ENCODE results near the gene PEX14. TPM values are rescaled to one million over a fixed set of nuclear protein-coding genes. Genes with fewer than 3 reads are reported as not detected.
"Not testable (repeated sequence)": the region's sequence is repeated elsewhere in the genome, so short reads cannot be mapped to it uniquely, and the experiment has no call there.

The PEX14 gene
- polyA plus RNA-seq, 1 donor (not counting 4 experiments of a cell fraction or from before 2014, with no cell fraction given) = 8.4 TPM

DNA sequence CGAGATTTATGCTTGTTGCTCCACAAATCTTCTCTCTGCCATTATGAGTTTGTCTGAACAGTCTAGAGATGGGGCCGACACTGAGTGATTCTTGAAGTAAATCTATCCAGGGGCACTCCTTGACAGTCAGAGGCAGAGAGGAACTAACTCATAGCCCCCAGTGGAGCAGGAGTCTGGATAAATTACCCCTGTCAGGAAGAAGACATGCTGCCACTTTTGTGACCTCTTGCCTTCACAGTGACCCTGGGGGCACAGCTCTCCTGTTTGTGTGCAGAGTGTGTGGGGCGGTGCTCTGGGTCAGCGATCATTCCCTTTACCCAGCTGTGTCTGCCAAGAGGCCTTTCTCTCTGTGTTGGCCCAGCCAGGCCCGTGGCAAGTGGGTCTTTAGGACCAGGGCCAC lies 29.5 kb downstream of the PEX14 start:
- Histone ChIP-seq H3K4me3 (ENCODE audit: control insufficient read depth in 2 of 3, extremely low read depth in 1 of 3, insufficient read depth in 2 of 3, low read depth in 1 of 3, low read length in 3 of 3) (no peak overlapping the region), H3K9ac (ENCODE audit: control insufficient read depth, extremely low read depth, insufficient read depth, low read length) (no peak overlapping the region), H3K79me2 (ENCODE audit: control insufficient read depth, insufficient read depth, low read length) (peaks cover 57% of the 10 kb centered on the region), H3K27me3 (ENCODE audit: control insufficient read depth, extremely low read depth, insufficient read depth, low read length) (no peaks in the 10 kb centered on the region), H2AFZ (ENCODE audit: control insufficient read depth, low read length) (no peak overlapping the region), H3K36me3 (ENCODE audit: control insufficient read depth in 2 of 2, extremely low read depth in 1 of 2, insufficient read depth in 2 of 2, low read length in 2 of 2) (no peaks in the 10 kb centered on the region), H3K27ac (ENCODE audit: control insufficient read depth, insufficient read depth, low read length) (no peak overlapping the region), H3K9me3 (ENCODE audit: control insufficient read depth, low read depth, low read length) (no peaks in the 10 kb centered on the region), H4K20me1 (ENCODE audit: control insufficient read depth, extremely low read depth, insufficient read depth, low read length) (peaks cover 3% of the 10 kb centered on the region), H3K4me2 (ENCODE audit: control insufficient read depth, extremely low read depth, insufficient read depth, low read depth, low read length) (no peak overlapping the region), H3K9me1 (ENCODE audit: control insufficient read depth, extremely low read depth, insufficient read depth, low read length) (no peaks in the 10 kb centered on the region), H3K4me1 (ENCODE audit: control insufficient read depth, extremely low read depth, insufficient read depth, low read length) (no peaks in the 10 kb centered on the region)
- no peak for FAIRE-seq
- TF ChIP-seq EZH2 (IDR thresholded peaks at IDR 0.05; ENCODE audit: low read length) (no peak), CTCF (optimal IDR thresholded peaks at IDR 0.05 in 1 of 3, IDR thresholded peaks at IDR 0.05 in 1 of 3, conservative IDR thresholded peaks at IDR 0.05 in 1 of 3; ENCODE audit: extremely low read depth in 1 of 3, insufficient read depth in 2 of 3, low read length in 3 of 3) (no peak)
- DNase-seq (ENCODE audit: low read depth, low spot score) = no peak
- dilution Hi-C loops (cut with MboI; ENCODE audit: extremely low pct_ligation_motif_present, low sequenced_read_pairs) = no loop called here

DNA sequence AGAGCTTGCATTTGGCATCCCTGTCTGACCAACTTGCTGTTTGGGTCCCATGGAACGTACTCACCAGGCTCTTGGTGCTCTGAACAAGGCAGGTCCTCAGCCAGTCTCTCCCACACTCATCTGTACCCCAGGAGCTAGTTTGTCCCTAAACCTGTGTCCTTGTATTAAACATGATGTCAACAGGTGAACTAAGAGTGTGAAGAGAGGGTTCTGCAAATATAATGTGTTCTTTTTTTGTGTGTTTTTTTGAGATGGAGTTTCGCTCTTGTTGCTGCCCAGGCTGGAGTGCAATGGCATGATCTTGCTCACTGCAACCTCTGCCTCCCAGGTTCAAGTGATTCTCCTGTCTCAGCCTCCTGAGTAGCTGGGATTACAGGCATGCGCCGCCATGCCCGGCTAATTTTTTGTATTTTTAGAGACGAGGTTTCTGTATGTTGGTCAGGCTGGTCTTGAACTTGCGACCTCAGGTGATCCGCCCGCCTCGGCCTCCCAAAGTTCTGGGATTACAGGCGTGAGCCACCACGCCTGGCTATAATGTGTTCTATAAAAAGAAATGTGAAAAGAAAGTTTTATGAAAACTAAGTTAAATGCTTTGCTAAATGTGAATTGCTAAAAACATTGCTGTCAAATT lies 31.4 kb downstream of the PEX14 start:
- H3K9ac ChIP-seq (ENCODE audit: control insufficient read depth, extremely low read depth, insufficient read depth, low read length); H2AFZ ChIP-seq (ENCODE audit: control insufficient read depth, low read length); H3K27ac ChIP-seq (ENCODE audit: control insufficient read depth, insufficient read depth, low read length); H3K9me3 ChIP-seq (ENCODE audit: control insufficient read depth, low read depth, low read length); H3K4me2 ChIP-seq (ENCODE audit: control insufficient read depth, extremely low read depth, insufficient read depth, low read depth, low read length); FAIRE-seq; H3K4me3 ChIP-seq (ENCODE audit: control insufficient read depth in 2 of 3, extremely low read depth in 1 of 3, insufficient read depth in 2 of 3, low read depth in 1 of 3, low read length in 3 of 3); H3K36me3 ChIP-seq (ENCODE audit: control insufficient read depth in 2 of 2, extremely low read depth in 1 of 2, insufficient read depth in 2 of 2, low read length in 2 of 2); DNase-seq (ENCODE audit: low read depth, low spot score); H4K20me1 ChIP-seq (ENCODE audit: control insufficient read depth, extremely low read depth, insufficient read depth, low read length); H3K9me1 ChIP-seq (ENCODE audit: control insufficient read depth, extremely low read depth, insufficient read depth, low read length); dilution Hi-C loops (cut with MboI; ENCODE audit: extremely low pct_ligation_motif_present, low sequenced_read_pairs); H3K27me3 ChIP-seq (ENCODE audit: control insufficient read depth, extremely low read depth, insufficient read depth, low read length): not testable (repeated sequence)
- peaks cover 18% of the 10 kb centered on the region for H3K4me1 ChIP-seq (ENCODE audit: control insufficient read depth, extremely low read depth, insufficient read depth, low read length)
- H3K79me2 ChIP-seq (ENCODE audit: control insufficient read depth, insufficient read depth, low read length) = peaks cover 51% of the 10 kb centered on the region

- Histone ChIP-seq H3K9me3 (ENCODE audit: control insufficient read depth, low read depth, low read length) (no peaks in the 10 kb centered on the region), H3K9me1 (ENCODE audit: control insufficient read depth, extremely low read depth, insufficient read depth, low read length) (peaks cover 2% of the 10 kb centered on the region), H3K27ac (ENCODE audit: control insufficient read depth, insufficient read depth, low read length) (no peak overlapping the region), H3K4me1 (ENCODE audit: control insufficient read depth, extremely low read depth, insufficient read depth, low read length) (peaks cover 23% of the 10 kb centered on the region), H3K36me3 (ENCODE audit: control insufficient read depth in 2 of 2, extremely low read depth in 1 of 2, insufficient read depth in 2 of 2, low read length in 2 of 2) (no peaks in the 10 kb centered on the region), H2AFZ (ENCODE audit: control insufficient read depth, low read length) (no peak overlapping the region), H3K27me3 (ENCODE audit: control insufficient read depth, extremely low read depth, insufficient read depth, low read length) (no peaks in the 10 kb centered on the region), H3K4me3 (ENCODE audit: control insufficient read depth in 2 of 3, extremely low read depth in 1 of 3, insufficient read depth in 2 of 3, low read depth in 1 of 3, low read length in 3 of 3) (no peak overlapping the region), H3K79me2 (ENCODE audit: control insufficient read depth, insufficient read depth, low read length) (peaks cover 52% of the 10 kb centered on the region), H3K9ac (ENCODE audit: control insufficient read depth, extremely low read depth, insufficient read depth, low read length) (no peak overlapping the region), H3K4me2 (ENCODE audit: control insufficient read depth, extremely low read depth, insufficient read depth, low read depth, low read length) (no peak overlapping the region), H4K20me1 (ENCODE audit: control insufficient read depth, extremely low read depth, insufficient read depth, low read length) (peaks cover 3% of the 10 kb centered on the region)
- dilution Hi-C loops (cut with MboI; ENCODE audit: extremely low pct_ligation_motif_present, low sequenced_read_pairs) = no loop called here
- no peak for DNase-seq (ENCODE audit: low read depth, low spot score)
- TF ChIP-seq EZH2 (IDR thresholded peaks at IDR 0.05; ENCODE audit: low read length) (no peak), CTCF (optimal IDR thresholded peaks at IDR 0.05 in 1 of 3, IDR thresholded peaks at IDR 0.05 in 1 of 3, conservative IDR thresholded peaks at IDR 0.05 in 1 of 3; ENCODE audit: extremely low read depth in 1 of 3, insufficient read depth in 2 of 3, low read length in 3 of 3) (no peak)
- FAIRE-seq = no peak
These were observed 31.9 kb downstream of the PEX14 start for GRCh38 chr1:10506677-10507047.

Measured in keratinocyte (primary cell).